HUES48 (cell line): Measurements from ENCODE around the gene DUOX1.
A peak's percentile ranks its signal among the peaks of the same experiment; 100 is the strongest.

ENCODE experiments used
- H3K27ac ChIP-seq: one replicate; pipeline ENCODE4 v1.7.0; 2013; ENCODE audit warnings: low read depth, low read length, inconsistent platforms
- H3K27me3 ChIP-seq: 2 replicates; pipeline ENCODE4 v1.6.1; 2013; ENCODE audit warnings: mild to moderate bottlenecking, low read length; ENCODE audit not compliant: control insufficient read depth, insufficient read depth
- H3K36me3 ChIP-seq: 2 replicates; pipeline ENCODE4 v1.6.1; 2013; ENCODE audit warnings: low read length; ENCODE audit not compliant: control insufficient read depth, insufficient read depth
- H3K4me1 ChIP-seq: 2 replicates; pipeline ENCODE4 v1.6.1; 2013; ENCODE audit warnings: mild to moderate bottlenecking, low read length; ENCODE audit not compliant: control insufficient read depth, insufficient read depth
- H3K4me3 ChIP-seq: 2 replicates; pipeline ENCODE4 v1.5.1; 2013; ENCODE audit warnings: mild to moderate bottlenecking, low read depth, low read length
- H3K9ac ChIP-seq: 2 replicates; pipeline ENCODE4 v1.6.1; 2013; ENCODE audit warnings: mild to moderate bottlenecking, low read depth, low read length, moderate library complexity
- H3K9me3 ChIP-seq: 2 replicates; pipeline ENCODE4 v1.6.1; 2013; ENCODE audit warnings: low read length; ENCODE audit not compliant: control insufficient read depth, insufficient read depth

The DUOX1 gene

DNA sequence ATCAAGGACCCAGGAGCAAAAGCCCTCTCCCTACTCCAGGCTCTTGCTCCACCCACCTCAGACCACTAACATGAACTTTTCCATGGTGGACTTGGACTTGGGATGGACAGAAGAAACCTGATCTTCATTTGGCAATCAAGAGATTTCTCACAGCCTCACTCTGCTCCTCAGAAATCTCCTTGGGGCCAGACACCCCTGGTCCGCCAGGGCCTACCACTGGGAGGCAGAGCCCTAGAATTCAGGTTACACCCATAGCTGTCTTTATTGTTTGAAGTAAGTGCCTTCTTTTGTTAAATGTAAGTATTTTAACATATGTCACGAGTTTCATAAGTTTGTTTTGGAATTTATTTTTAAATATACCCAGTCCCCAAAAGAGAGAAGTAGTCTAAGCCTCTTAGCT lies 44.8 kb downstream of the DUOX1 start:
- H3K4me1 ChIP-seq: peaks cover 9% of the 10 kb centered on the region
- H3K36me3 ChIP-seq: peaks cover 21% of the 10 kb centered on the region
- H3K9ac ChIP-seq: no peak overlapping the region
- no peak overlapping the region for H3K27ac ChIP-seq
- no peaks in the 10 kb centered on the region for H3K9me3 ChIP-seq
- H3K27me3 ChIP-seq: no peaks in the 10 kb centered on the region
- no peak overlapping the region for H3K4me3 ChIP-seq

DNA sequence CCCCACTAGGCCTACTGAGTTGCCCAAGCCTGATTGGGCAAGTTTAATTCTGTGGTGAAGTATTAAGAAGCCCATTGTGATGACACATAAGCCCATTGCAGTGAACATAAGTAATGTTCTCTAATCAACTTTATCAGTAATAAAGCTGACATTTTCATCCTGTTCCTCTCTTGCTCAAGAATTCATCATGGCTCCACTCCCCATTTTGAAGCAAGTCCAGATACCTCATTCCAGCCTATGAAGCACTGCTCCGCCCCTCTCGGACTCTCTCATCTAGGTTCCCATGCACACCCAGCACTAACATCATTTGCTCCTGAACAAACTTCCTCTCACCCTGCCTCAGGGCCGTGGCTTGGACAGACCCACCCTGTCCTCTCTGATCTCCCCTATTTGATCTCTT lies 47.5 kb downstream of the DUOX1 start:
- no peak overlapping the region for H3K4me3 ChIP-seq
- no peak overlapping the region for H3K27ac ChIP-seq
- H3K4me1 ChIP-seq: peaks cover 11% of the 10 kb centered on the region
- H3K9me3 ChIP-seq: no peaks in the 10 kb centered on the region
- peaks cover 18% of the 10 kb centered on the region for H3K36me3 ChIP-seq
- H3K27me3 ChIP-seq: no peaks in the 10 kb centered on the region
- no peak overlapping the region for H3K9ac ChIP-seq

DNA sequence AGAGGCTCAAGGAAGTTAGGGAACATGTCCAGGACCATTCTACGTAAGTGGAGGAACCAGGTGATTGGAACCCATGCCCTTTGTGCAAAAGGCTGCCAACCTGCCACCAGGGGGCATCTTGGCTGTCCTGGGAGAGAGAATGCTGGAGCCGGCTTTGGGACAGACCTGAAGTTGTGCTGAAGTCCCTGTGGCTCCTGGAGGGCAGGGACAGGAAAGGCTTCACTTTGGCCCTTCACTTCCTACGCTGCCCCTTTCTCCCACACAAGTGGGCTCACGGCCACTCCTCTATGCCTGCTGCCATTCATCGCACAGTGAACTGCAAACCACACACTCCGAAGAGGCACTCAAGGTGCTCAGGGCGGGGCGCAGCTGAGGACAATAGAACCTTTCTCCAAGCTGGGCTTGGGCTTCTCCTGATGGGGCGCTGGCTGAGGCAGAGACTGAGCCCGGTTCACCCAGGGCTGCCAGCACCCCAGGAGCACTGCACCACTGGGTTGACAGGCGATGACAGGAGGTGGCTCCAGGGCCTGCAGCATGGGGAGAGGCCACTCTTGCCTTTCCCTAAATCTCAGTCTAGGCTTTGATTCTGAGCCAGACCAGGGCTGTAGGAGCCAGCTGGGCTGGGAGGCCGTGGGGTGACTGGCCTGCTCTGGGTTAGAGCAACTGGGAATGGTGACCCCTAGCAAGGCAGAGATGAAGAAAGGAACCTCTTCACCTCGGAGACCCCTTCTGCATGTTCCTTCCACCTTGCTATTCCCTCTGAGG lies 49.6 kb downstream of the DUOX1 start:
- no peak overlapping the region for H3K9ac ChIP-seq
- peaks cover 16% of the 10 kb centered on the region for H3K36me3 ChIP-seq
- peaks cover 29% of the 10 kb centered on the region for H3K4me1 ChIP-seq
- no peaks in the 10 kb centered on the region for H3K9me3 ChIP-seq
- no peaks in the 10 kb centered on the region for H3K27me3 ChIP-seq
- H3K27ac ChIP-seq: no peak overlapping the region
- no peak overlapping the region for H3K4me3 ChIP-seq

DNA sequence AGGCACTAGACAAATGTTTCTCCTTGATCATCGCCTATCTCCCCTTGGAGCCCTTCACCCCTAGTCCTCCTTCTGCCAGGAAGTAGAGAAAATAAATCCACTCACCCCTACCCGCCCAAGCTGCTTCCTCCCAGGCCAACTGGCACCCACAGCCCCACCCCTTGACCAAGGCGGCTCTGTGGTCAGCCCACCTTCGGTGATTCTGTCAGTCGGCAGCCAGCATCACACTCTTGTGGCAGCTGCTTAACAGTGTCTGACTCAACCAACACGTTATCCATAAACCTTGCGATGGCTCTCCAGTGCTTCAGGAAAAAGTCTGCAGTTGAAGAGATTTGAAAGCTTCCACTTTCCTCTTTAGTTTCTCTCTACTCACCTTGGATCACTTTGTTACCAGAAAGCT lies 50.4 kb downstream of the DUOX1 start:
- H3K36me3 ChIP-seq: peaks cover 10% of the 10 kb centered on the region; the same call in 1 of the 2 replicates
- no peak overlapping the region for H3K4me3 ChIP-seq
- H3K9me3 ChIP-seq: no peaks in the 10 kb centered on the region
- H3K9ac ChIP-seq: no peak overlapping the region
- H3K4me1 ChIP-seq: peaks cover 29% of the 10 kb centered on the region
- H3K27ac ChIP-seq: no peak overlapping the region
- H3K27me3 ChIP-seq: no peaks in the 10 kb centered on the region

DNA sequence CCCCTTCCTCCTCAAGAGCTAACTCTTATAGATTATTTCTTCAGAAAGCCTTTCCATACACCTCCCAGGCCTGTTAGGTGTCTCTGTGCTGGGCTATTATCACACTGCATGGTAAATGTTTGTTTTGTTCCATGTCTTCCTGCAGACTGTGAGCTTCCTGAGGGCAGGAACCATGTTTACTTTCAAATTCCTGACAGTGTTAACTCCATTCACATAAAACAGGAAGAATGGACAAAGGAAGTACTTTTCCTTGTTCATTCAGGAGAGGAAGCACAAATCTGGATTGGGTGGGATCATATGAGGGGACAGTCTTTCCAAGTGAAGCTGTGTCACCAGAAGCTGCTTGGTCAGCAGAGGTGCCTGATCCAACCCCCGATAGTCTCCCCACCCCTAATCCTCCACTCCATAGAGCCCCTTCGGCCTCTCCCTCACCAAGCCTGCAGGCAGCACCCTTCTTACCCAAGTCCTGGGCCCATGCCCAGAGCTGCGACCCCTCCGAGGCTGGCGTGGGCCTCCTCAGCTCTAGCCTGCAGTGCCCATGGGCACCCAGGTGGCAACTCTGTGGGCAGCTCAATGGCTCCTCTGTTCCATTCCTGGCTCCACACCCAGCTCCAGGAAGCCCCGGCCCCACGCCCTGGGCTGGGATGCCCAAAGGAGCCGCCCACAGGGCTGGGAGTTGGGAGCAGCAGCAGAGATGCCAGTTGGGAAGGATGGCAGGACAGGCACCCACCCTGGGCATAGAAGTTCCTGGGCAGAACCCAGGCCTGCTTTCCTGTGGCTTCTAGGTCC lies 51.0 kb downstream of the DUOX1 start:
- Histone ChIP-seq H3K9ac (no peak overlapping the region), H3K27me3 (no peaks in the 10 kb centered on the region), H3K27ac (no peak overlapping the region), H3K36me3 (peaks cover 10% of the 10 kb centered on the region; the same call in 1 of the 2 replicates), H3K4me3 (no peak overlapping the region), H3K9me3 (no peaks in the 10 kb centered on the region), H3K4me1 (peaks cover 29% of the 10 kb centered on the region)

DNA sequence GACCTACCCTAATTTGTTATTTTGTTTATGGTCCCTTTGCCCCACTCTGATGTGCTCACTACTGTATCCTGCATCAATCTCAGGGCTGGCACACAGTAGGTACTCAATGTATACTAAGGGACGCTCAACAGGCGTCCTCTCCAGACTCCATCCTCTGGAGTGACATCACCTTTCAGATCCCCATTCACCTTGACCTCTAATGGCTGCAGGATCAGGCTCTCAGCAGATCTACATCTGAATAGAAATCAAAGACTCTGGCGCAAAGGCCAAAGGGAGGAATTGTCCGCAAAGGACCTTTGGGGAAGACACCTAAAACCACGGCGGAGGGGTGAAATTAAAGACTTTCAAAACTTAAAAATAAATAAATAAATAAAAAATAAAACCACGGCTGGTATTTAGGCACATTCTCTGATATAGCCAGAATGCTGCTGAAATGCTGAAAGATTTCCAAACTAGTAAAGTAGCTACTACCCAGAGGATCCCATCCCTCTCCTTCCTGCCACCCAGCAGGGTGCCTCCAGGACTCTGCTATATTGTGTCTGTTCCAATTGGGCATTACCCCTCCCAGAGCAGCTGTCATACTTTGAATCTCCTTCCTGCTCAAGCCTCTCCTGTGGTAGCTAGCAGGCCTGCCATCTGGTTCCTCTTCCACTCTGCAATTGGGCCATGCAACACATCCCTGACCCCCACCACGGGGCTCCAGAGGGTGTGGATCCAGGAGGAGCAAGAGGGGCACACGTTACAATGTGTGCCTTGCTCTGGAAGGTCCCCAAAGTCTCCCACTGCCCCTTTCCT lies 51.9 kb downstream of the DUOX1 start:
- H3K36me3 ChIP-seq: peaks cover 10% of the 10 kb centered on the region; the same call in 1 of the 2 replicates
- H3K9me3 ChIP-seq: no peaks in the 10 kb centered on the region
- H3K4me3 ChIP-seq: no peak overlapping the region
- no peaks in the 10 kb centered on the region for H3K27me3 ChIP-seq
- no peak overlapping the region for H3K27ac ChIP-seq
- no peak overlapping the region for H3K9ac ChIP-seq
- peaks cover 31% of the 10 kb centered on the region for H3K4me1 ChIP-seq

DNA sequence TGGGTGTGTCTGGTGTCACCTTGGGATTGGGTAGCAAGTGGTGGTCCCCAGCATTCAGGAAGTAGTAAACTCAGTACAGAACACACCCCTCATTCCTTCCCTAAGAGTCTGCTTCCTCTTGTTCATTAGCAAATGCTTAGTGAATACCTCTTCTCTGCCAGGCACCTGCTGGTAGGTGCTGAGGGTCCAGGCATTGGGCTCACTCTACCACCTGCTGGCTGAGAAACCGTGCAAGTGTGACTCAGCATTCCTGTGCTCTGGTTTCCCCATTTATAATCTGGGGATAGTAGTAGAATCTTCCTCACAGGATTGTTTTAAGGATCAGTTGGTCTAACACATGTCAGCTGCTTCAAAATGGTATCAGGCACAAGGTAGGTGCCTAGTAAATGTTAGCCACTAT lies 53.2 kb downstream of the DUOX1 start:
- H3K4me1 ChIP-seq: peaks cover 34% of the 10 kb centered on the region
- no peak overlapping the region for H3K9ac ChIP-seq
- 0 out of 2 replicates have a peak, but pooled peaks cover 2% of the 10 kb centered on the region for H3K36me3 ChIP-seq
- no peak overlapping the region for H3K4me3 ChIP-seq
- no peaks in the 10 kb centered on the region for H3K9me3 ChIP-seq
- H3K27me3 ChIP-seq: peaks cover 1% of the 10 kb centered on the region
- peak overlapping the region; percentile 69 for H3K27ac ChIP-seq

DNA sequence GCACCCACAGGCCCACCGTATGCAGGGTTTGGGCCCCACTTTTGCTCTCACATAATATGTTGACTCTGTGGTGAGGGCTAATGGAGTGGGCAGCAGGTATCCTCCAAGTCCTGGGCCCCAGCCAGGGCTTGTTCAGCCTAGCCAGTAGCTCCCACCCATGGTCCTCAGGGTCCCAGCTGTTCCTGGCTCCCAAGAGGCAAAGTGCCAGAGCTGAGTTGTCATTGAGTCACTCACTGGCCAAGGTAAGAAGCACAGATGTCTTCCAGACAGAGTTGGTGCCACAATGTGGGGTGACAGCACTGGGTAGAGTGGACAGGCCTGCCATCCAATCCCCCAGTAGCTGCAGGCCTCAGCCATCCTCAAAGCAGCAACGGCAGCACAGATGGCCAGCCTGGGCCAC lies 53.7 kb downstream of the DUOX1 start:
- H3K9ac ChIP-seq: no peak overlapping the region
- H3K36me3 ChIP-seq: no peaks in the 10 kb centered on the region
- no peaks in the 10 kb centered on the region for H3K9me3 ChIP-seq
- no peak overlapping the region for H3K4me3 ChIP-seq
- H3K4me1 ChIP-seq: peaks cover 37% of the 10 kb centered on the region
- peaks cover 6% of the 10 kb centered on the region for H3K27me3 ChIP-seq
- peak overlapping the region; percentile 69 for H3K27ac ChIP-seq

DNA sequence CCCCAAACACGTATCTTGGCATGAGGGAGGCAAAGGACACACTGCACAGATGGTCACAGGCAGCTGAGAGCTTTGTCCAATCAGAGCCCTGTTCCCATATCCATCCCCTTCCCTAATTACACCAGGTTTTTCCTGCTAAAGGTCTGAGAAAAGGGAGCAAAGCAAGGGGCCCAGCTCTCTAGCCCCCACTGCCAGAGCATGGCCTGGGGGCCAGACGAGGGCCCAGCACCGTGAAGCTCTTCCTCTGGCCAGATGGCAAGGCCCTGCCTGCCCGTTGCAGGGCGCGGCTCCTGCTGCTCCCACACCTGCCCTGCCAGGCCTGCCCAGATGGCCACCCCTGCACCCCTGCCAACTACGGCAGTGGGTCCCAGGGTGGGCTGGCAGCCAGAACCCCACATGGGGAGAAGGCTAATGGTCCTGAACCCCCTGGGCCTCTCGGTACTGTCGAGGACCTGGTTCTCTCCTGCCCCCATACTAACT lies 54.8 kb downstream of the DUOX1 start:
- H3K9me3 ChIP-seq: no peaks in the 10 kb centered on the region
- H3K36me3 ChIP-seq: no peaks in the 10 kb centered on the region
- H3K4me3 ChIP-seq: no peak overlapping the region
- peaks cover 38% of the 10 kb centered on the region for H3K4me1 ChIP-seq
- H3K27me3 ChIP-seq: peaks cover 17% of the 10 kb centered on the region
- H3K27ac ChIP-seq: no peak overlapping the region
- no peak overlapping the region for H3K9ac ChIP-seq

DNA sequence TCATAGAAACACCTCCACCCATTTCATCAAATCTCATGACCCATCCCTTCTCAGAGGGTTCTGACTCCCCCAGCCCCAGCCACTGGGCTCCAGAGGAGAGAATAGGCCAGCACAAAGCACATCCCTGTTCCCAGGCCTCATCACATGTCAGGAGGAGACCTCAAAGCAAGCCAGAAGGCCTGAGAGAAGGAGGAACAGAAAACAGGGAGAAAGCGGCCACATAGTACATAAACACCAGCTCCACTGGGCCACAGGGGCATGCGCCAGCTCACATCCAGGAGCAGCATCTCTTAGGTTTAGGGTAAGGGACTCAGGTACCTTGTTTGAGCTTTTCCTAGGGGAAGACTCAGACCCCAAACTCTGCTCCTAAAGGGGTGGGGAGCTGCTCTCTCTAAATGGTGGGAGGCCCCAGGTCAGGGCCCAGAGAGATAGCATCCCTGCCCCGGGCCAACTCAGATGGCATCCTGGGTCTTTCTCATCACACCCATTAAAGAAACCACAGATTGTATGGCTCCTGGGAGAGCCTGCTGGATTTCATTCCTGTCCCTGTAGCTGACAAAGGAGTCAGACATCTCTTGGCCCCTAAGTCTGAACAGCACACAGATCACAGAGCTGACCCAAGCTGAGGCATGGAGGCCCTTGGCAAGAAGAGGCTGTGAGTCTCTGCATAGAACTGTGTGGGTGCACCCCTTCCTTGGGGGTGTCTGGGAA lies 55.4 kb downstream of the DUOX1 start:
- H3K27me3 ChIP-seq: peaks cover 23% of the 10 kb centered on the region
- no peak overlapping the region for H3K9ac ChIP-seq
- H3K9me3 ChIP-seq: no peaks in the 10 kb centered on the region
- H3K4me1 ChIP-seq: peaks cover 38% of the 10 kb centered on the region
- no peaks in the 10 kb centered on the region for H3K36me3 ChIP-seq
- no peak overlapping the region for H3K27ac ChIP-seq
- no peak overlapping the region for H3K4me3 ChIP-seq
